HG03025 (cell line): ENCODE measurements around the gene ADAMTS18.

Experiments
- ATAC-seq: cut with Tn5 transposase; IDR thresholded peaks from one replicate; pipeline ENCODE4 v1.9.1; 2021; ENCODE audit warnings: mild to moderate bottlenecking, moderate library complexity; ENCODE audit not compliant: unreplicated experiment, low FRiP score

The ADAMTS18 gene

GRCh38 chr16:77439106-77439505, 4.3 kb upstream of the ADAMTS18 start:
- no peak for ATAC-seq

- no peak for ATAC-seq
Measured at GRCh38 chr16:77437859-77438258, 3.0 kb upstream of the ADAMTS18 start.

- no peak for ATAC-seq
Measured at GRCh38 chr16:77435272-77435820, 512 bp upstream of the ADAMTS18 start.

- ATAC-seq: no peak
Measured at GRCh38 chr16:77434022-77434529, 758 bp downstream of the ADAMTS18 start.

- ATAC-seq: no peak
Measured at GRCh38 chr16:77433146-77433545, 1.7 kb downstream of the ADAMTS18 start.

GRCh38 chr16:77432264-77432663, 2.6 kb downstream of the ADAMTS18 start:
- no peak for ATAC-seq

- no peak for ATAC-seq
Measured at GRCh38 chr16:77430787-77431585, 3.8 kb downstream of the ADAMTS18 start.

- ATAC-seq: no peak
Measured at GRCh38 chr16:77430360-77430759, 4.5 kb downstream of the ADAMTS18 start.

- ATAC-seq: no peak
Measured at GRCh38 chr16:77424871-77425604, 9.8 kb downstream of the ADAMTS18 start.

GRCh38 chr16:77422196-77422784, 12.5 kb downstream of the ADAMTS18 start:
- no peak for ATAC-seq

GRCh38 chr16:77416939-77417480, 17.8 kb downstream of the ADAMTS18 start:
- no peak for ATAC-seq

- ATAC-seq: no peak
Measured at GRCh38 chr16:77414752-77415231, 20.0 kb downstream of the ADAMTS18 start.

GRCh38 chr16:77410449-77410848, 24.4 kb downstream of the ADAMTS18 start:
- ATAC-seq: no peak

GRCh38 chr16:77409311-77409710, 25.5 kb downstream of the ADAMTS18 start:
- ATAC-seq: no peak

- no peak for ATAC-seq
Measured at GRCh38 chr16:77408607-77409006, 26.2 kb downstream of the ADAMTS18 start.

- no peak for ATAC-seq
Measured at GRCh38 chr16:77406680-77407079, 28.2 kb downstream of the ADAMTS18 start.

GRCh38 chr16:77404775-77405174, 30.1 kb downstream of the ADAMTS18 start:
- ATAC-seq: no peak

- no peak for ATAC-seq
Measured at GRCh38 chr16:77403732-77404131, 31.1 kb downstream of the ADAMTS18 start.

GRCh38 chr16:77402672-77403071, 32.2 kb downstream of the ADAMTS18 start:
- no peak for ATAC-seq

GRCh38 chr16:77402118-77402517, 32.7 kb downstream of the ADAMTS18 start:
- no peak for ATAC-seq

GRCh38 chr16:77399546-77399945, 35.3 kb downstream of the ADAMTS18 start:
- ATAC-seq: no peak
